Kidney (tissue), 14 donors: ENCODE data around the gene EPHA4. TPM values are rescaled to one million over a fixed set of nuclear protein-coding genes. Genes with fewer than 3 reads are reported as not detected.

Experiments
- DNase-seq, 5 donors: peaks; one replicate each; pipeline ENCODE4 v3.0.0-alpha.2; 2013 to 2020
- FAIRE-seq: peaks from 2 replicates; lab custom pipeline; 2012; peaks lifted over from hg19 to GRCh38; lab: Jason Lieb, UNC
- H3K27ac ChIP-seq, 2 donors: one replicate each; pipeline ENCODE4 v1.7.0; 2013; ENCODE audit warnings: low read depth in 2 of 2, low read length in 2 of 2, inconsistent platforms in 1 of 2
- H3K27me3 ChIP-seq: one replicate; pipeline ENCODE4 v1.7.1; 2013; ENCODE audit warnings: low read length, inconsistent platforms; ENCODE audit not compliant: control insufficient read depth, insufficient read depth
- H3K36me3 ChIP-seq, 3 donors: one replicate each; pipeline versions ENCODE4 v1.7.0 to v1.7.1; 2013; ENCODE audit warnings: low read length in 3 of 3, control low read depth in 1 of 3, inconsistent platforms in 1 of 3; ENCODE audit not compliant: insufficient read depth in 3 of 3, control insufficient read depth in 2 of 3
- H3K4me1 ChIP-seq, 3 donors: one replicate each; pipeline versions ENCODE4 v1.7.0 to v1.7.1; 2013; ENCODE audit warnings: low read length in 3 of 3, inconsistent platforms in 1 of 3, low read depth in 1 of 3; ENCODE audit not compliant: control insufficient read depth in 2 of 3, insufficient read depth in 2 of 3
- H3K4me3 ChIP-seq, 3 donors: one replicate each; pipeline versions ENCODE4 v1.7.0 to v1.8.1; 2013; ENCODE audit warnings: low read length in 3 of 3, control low read depth in 1 of 3, inconsistent platforms in 1 of 3
- H3K9ac ChIP-seq, 3 donors: one replicate each; pipeline versions ENCODE4 v1.7.0 to v1.7.1; 2013; ENCODE audit warnings: low read length in 3 of 3, control low read depth in 1 of 3, inconsistent platforms in 1 of 3
- H3K9me3 ChIP-seq, 3 donors: one replicate each; pipeline versions ENCODE4 v1.7.0 to v1.7.1; 2013; ENCODE audit warnings: low read length in 3 of 3, control low read depth in 1 of 3, inconsistent platforms in 1 of 3; ENCODE audit not compliant: control insufficient read depth in 2 of 3, insufficient read depth in 1 of 3
- CTCF ChIP-seq: IDR thresholded peaks from 3 replicates; pipeline ENCODE4 v1.5.1; 2012; ENCODE audit warnings: mild to moderate bottlenecking, moderate library complexity, borderline replicate concordance; ENCODE audit not compliant: insufficient read depth; ENCODE audit errors: extremely low read depth
- intact Hi-C: fragments of 100-400 bp; cut with DNase I; formaldehyde crosslinking; loops from one replicate; pipeline ENCODE4 v1.11.1; 2022
- polyA plus RNA-seq: library from polyadenylated mRNA; stranded (reverse); fragments of 350-450 nt; fragmentation: Illumina TruSeq; extraction: RNeasy Lipid Tissue Mini Kit (QIAGEN cat#74804); gene quantifications from one replicate; pipeline ENCODE4 v1.2.3, GENCODE V29; 2014; ENCODE audit warnings: low read depth, low replicate concordance; ENCODE audit not compliant: insufficient read depth
- total RNA-seq: library from RNA; stranded (reverse); fragmentation: NEBNext Ultra II Directional; extraction: Animal tissue kit (Norgen Biotek cat#: 25700); gene quantifications from one replicate; pipeline ENCODE4 v1.2.1, GENCODE V29; 2021
- donor health status: control.
- donor health status: control.
- donor health status: control.
- donor health status: control.
- donor health status: control.
- donor health status: DM: yes; HTN: yes; CAD: no.
- donor health status: Normal renal cell carcinoma (clear cell type).

EPHA4 gene
- total and polyA plus RNA-seq, 2 donors from 2014 or later = 4.8 to 38.0 TPM

GRCh38 chr2:221610255-221610654, 38.2 kb upstream of the EPHA4 start:
- no peak for TF ChIP-seq CTCF

GRCh38 chr2:221608442-221608841, 36.3 kb upstream of the EPHA4 start:
- H3K9me3 ChIP-seq = no peaks in the 10 kb centered on the region
- H3K36me3 ChIP-seq = no peaks in the 10 kb centered on the region
- no peak for FAIRE-seq
- no peaks in the 10 kb centered on the region for H3K27me3 ChIP-seq
- DNase-seq = no peak
- no peak overlapping the region for H3K9ac ChIP-seq
- H3K27ac ChIP-seq = no peak overlapping the region
- TF ChIP-seq CTCF = no peak
- intact Hi-C loops = no loop called here
- H3K4me1 ChIP-seq = no peaks in the 10 kb centered on the region
- no peak overlapping the region for H3K4me3 ChIP-seq

More at GRCh38 chr2:221610255-221610654, 38.2 kb upstream of the EPHA4 start:
- Histone ChIP-seq H3K4me3 (no peak overlapping the region), H3K36me3 (no peaks in the 10 kb centered on the region), H3K4me1 (no peaks in the 10 kb centered on the region), H3K27me3 (no peaks in the 10 kb centered on the region), H3K9ac (no peak overlapping the region), H3K9me3 (no peaks in the 10 kb centered on the region), H3K27ac (no peak overlapping the region)
- FAIRE-seq = no peak
- no peak for DNase-seq
- intact Hi-C loops = no loop called here

GRCh38 chr2:221606424-221606823, 34.3 kb upstream of the EPHA4 start:
- intact Hi-C loops = no loop called here
- no peak overlapping the region for H3K27ac ChIP-seq
- no peaks in the 10 kb centered on the region for H3K4me1 ChIP-seq
- H3K27me3 ChIP-seq = no peaks in the 10 kb centered on the region
- no peak overlapping the region for H3K9ac ChIP-seq
- H3K36me3 ChIP-seq = no peaks in the 10 kb centered on the region
- no peak overlapping the region for H3K4me3 ChIP-seq
- no peak for TF ChIP-seq CTCF
- DNase-seq = peak in 1 of 5 donors; percentile 32
- no peaks in the 10 kb centered on the region for H3K9me3 ChIP-seq
- FAIRE-seq = no peak

DNA sequence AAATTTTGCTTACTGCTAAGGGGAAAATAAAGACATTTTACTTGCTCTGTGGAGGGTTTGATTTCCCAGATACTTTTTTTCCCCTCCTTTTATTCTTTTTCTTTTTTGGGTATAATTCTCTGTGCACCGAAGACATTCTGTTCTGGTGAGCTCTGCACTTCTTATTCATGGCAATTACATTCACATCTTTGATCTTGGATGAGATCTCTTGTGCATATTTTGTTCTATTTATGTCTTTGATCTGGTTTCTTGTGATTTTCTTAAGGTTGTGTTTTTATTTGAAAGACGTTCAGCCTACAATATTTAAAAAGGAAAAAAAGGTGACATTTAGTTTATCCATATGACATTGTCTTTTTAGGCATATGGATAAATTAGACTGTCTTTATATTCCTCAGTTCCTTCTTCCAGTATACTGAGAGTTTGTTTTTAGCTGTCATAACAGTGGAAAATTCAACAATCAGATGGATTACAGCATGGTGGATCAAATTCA, 33.7 kb upstream of the EPHA4 start:
- no peak for TF ChIP-seq CTCF
- H3K36me3 ChIP-seq = no peaks in the 10 kb centered on the region
- H3K27me3 ChIP-seq = no peaks in the 10 kb centered on the region
- H3K9ac ChIP-seq = no peak overlapping the region
- no peaks in the 10 kb centered on the region for H3K9me3 ChIP-seq
- intact Hi-C loops = no loop called here
- H3K4me1 ChIP-seq = peaks cover 0 to 2% (median 0%) of the 10 kb centered on the region in 3 donors
- no peak overlapping the region for H3K27ac ChIP-seq
- H3K4me3 ChIP-seq = no peak overlapping the region
- FAIRE-seq (no peak), DNase-seq (no peak)
